B cell (primary cell): ENCODE results near the gene SNCB. TPM values are rescaled to one million over a fixed set of nuclear protein-coding genes. Genes with fewer than 3 reads are reported as not detected.

ENCODE experiments used
- ATAC-seq: fragments of 200-7000 bp; cut with Tn5 transposase; one replicate; pipeline ENCODE4 v1.10.0; 2021; ENCODE audit warnings: low read depth, mild to moderate bottlenecking, moderate number of reproducible peaks, moderate library complexity
- CTCF ChIA-PET: fragments of 350-600 bp; sonication (Branson Sonifier 250); formaldehyde crosslinking; loops from one replicate; lab custom pipeline; 2021; ENCODE audit warnings: antibody characterized with exemption, inconsistent platforms; lab: Charles Lee
- POLR2A ChIA-PET: fragments of 350-600 bp; sonication (Branson Sonifier 250); formaldehyde crosslinking; loops from one replicate; lab custom pipeline; 2021; ENCODE audit warnings: antibody characterized with exemption; lab: Charles Lee
- DNase-seq: peaks from one replicate; pipeline ENCODE4 v3.0.0; 2013
- H2AFZ ChIP-seq: 2 replicates; pipeline ENCODE4 v1.6.1; 2012; ENCODE audit warnings: mild to moderate bottlenecking, low read depth, low read length; ENCODE audit not compliant: insufficient read depth, poor library complexity, severe bottlenecking
- H3K27ac ChIP-seq, 2 donors: 1 replicate in 1 of 2; 2 replicates in 1 of 2; pipeline ENCODE4 v1.5.1; 2012 to 2013; ENCODE audit warnings: low read length in 2 of 2, mild to moderate bottlenecking in 2 of 2, moderate library complexity in 1 of 2
- H3K27me3 ChIP-seq, 4 experiments: fragments of 200-600 bp in 1 of 4; sonication (generic) in 1 of 4; replicated peaks in 1 of 4; 1 replicate in 2 of 4; 2 replicates in 2 of 4; pipeline versions ENCODE4 v1.6.1 to v1.7.0; 2013 to 2016; ENCODE audit warnings: low read length in 3 of 4, mild to moderate bottlenecking in 2 of 4, mixed read lengths in 1 of 4, moderate library complexity in 1 of 4; ENCODE audit not compliant: insufficient read depth in 4 of 4, control insufficient read depth in 3 of 4; ENCODE audit errors: control extremely low read depth in 1 of 4
- H3K36me3 ChIP-seq, 2 experiments: replicated peaks in 1 of 2; 1 replicate in 1 of 2; 2 replicates in 1 of 2; pipeline versions ENCODE4 v1.6.1 to v1.7.1; 2013; ENCODE audit warnings: low read length in 1 of 2; ENCODE audit not compliant: insufficient read depth in 2 of 2, control insufficient read depth in 1 of 2; ENCODE audit errors: control extremely low read depth in 1 of 2, extremely low read depth in 1 of 2
- H3K4me1 ChIP-seq, 2 donors: fragments of 200-600 bp in 1 of 2; sonication (generic) in 1 of 2; 1 replicate in 1 of 2; 2 replicates in 1 of 2; pipeline versions ENCODE4 v1.5.1 to v1.6.1; 2013 to 2017; ENCODE audit warnings: low read length in 2 of 2; ENCODE audit not compliant: control insufficient read depth in 2 of 2, insufficient read depth in 2 of 2
- H3K4me2 ChIP-seq: replicated peaks from 2 replicates; pipeline ENCODE3; 2012; ENCODE audit warnings: mild to moderate bottlenecking, low read depth, low read length; ENCODE audit not compliant: poor library complexity, severe bottlenecking
- H3K4me3 ChIP-seq, 5 experiments: fragments of 200-600 bp in 1 of 5; sonication (generic) in 1 of 5; 1 replicate in 3 of 5; 2 replicates in 2 of 5; pipeline versions ENCODE4 v1.5.1 to v1.7.0; 2011 to 2016; ENCODE audit warnings: low read length in 4 of 5, mild to moderate bottlenecking in 4 of 5, low read depth in 2 of 5, control low read depth in 1 of 5, moderate library complexity in 1 of 5; ENCODE audit not compliant: insufficient read depth in 1 of 5; ENCODE audit errors: control extremely low read depth in 1 of 5, extremely low read depth in 1 of 5
- H3K79me2 ChIP-seq: fragments of 200-600 bp; sonication (generic); one replicate; pipeline ENCODE4 v1.6.0; 2016; ENCODE audit warnings: low read length; ENCODE audit not compliant: control insufficient read depth, insufficient read depth
- H3K9ac ChIP-seq: fragments of 200-600 bp; sonication (generic); 2 replicates; pipeline ENCODE4 v1.6.1; 2017; ENCODE audit warnings: mild to moderate bottlenecking, low read length, moderate library complexity
- H3K9me3 ChIP-seq, 3 donors: one replicate each; pipeline versions ENCODE4 v1.6.1 to v1.7.1; 2013; ENCODE audit warnings: low read length in 2 of 3; ENCODE audit not compliant: control insufficient read depth in 2 of 3, insufficient read depth in 1 of 3; ENCODE audit errors: control extremely low read depth in 1 of 3
- H4K20me1 ChIP-seq: 2 replicates; pipeline ENCODE4 v1.6.0; 2012; ENCODE audit warnings: mild to moderate bottlenecking, low read length; ENCODE audit not compliant: insufficient read depth, control insufficient read depth, poor library complexity, severe bottlenecking
- H3K27ac Mint-ChIP-seq: one replicate; pipeline ENCODE4 v1.8.0; 2021; ENCODE audit warnings: mixed read lengths
- H3K27me3 Mint-ChIP-seq: one replicate; pipeline ENCODE4 v1.8.0; 2021; ENCODE audit warnings: mixed read lengths
- H3K4me1 Mint-ChIP-seq: one replicate; pipeline ENCODE4 v1.8.0; 2021; ENCODE audit warnings: mixed read lengths
- H3K4me3 Mint-ChIP-seq: one replicate; pipeline ENCODE4 v1.8.0; 2021; ENCODE audit warnings: mixed read lengths
- H3K9me3 Mint-ChIP-seq: one replicate; pipeline ENCODE4 v1.8.0; 2022; ENCODE audit warnings: mixed read lengths; ENCODE audit not compliant: insufficient read depth
- CTCF ChIP-seq: fragments of 200-600 bp; IDR thresholded peaks from one replicate; pipeline ENCODE4 v1.8.0; 2022; ENCODE audit warnings: antibody characterized with exemption, mild to moderate bottlenecking
- EZH2 ChIP-seq: IDR thresholded peaks from 2 replicates; pipeline ENCODE4 v1.6.1; 2012; ENCODE audit warnings: borderline replicate concordance, low read depth, mild to moderate bottlenecking, moderate library complexity, low read length; ENCODE audit not compliant: insufficient read depth, poor library complexity, severe bottlenecking
- WGBS: methylation state at CpG from one replicate; pipeline ENCODE4 v1.1.5; 2013; ENCODE audit warnings: missing lambda C conversion rate; ENCODE audit not compliant: insufficient coverage; 5-methylcytosine and 5-hydroxymethylcytosine counted together
- intact Hi-C: fragments of 100-400 bp; cut with micrococcal nuclease; formaldehyde crosslinking; loops from one replicate; pipeline ENCODE4 v1.10.0; 2022
- polyA plus RNA-seq: library from polyadenylated mRNA; depleted of rRNA; stranded (reverse); fragments of >200 nt; gene quantifications from 2 replicates; pipeline ENCODE4 v1.2.3, GENCODE V29; 2012
- total RNA-seq, 2 donors: library from RNA; stranded (reverse); fragments of 120-200 nt in 1 of 2; gene quantifications; 1 replicate in 1 of 2; 2 replicates in 1 of 2; pipeline versions ENCODE4 v1.2.3 to v1.2.4, GENCODE V29; 2013 to 2022

Gene SNCB
- total and polyA plus RNA-seq, 2 donors (not counting 1 experiment from before 2014, with no cell fraction given): 0.09 TPM; not detected in 1

- TF ChIP-seq EZH2 (no peak), CTCF (peak; percentile 18)
- H3K79me2 ChIP-seq: no peaks in the 10 kb centered on the region
- Mint-ChIP-seq H3K27ac (no peak overlapping the region), H3K27me3 (no peaks in the 10 kb centered on the region), H3K4me1 (peaks cover 7% of the 10 kb centered on the region), H3K9me3 (no peaks in the 10 kb centered on the region), H3K4me3 (peak overlapping the region; percentile 75)
- ATAC-seq (peak; percentile 85), DNase-seq (peak; percentile 77)
- peaks cover 0 to 10% of the 10 kb centered on the region in 2 donors for H3K4me1 ChIP-seq
- H3K36me3 ChIP-seq: peaks cover 0 to 2% of the 10 kb centered on the region in 2 experiments
- POLR2A ChIA-PET: interaction anchor here (1.1 kb wide), 1 partner anchor 50 kb away, joined by 5 read pairs; the partner anchor contains the start of gene TSPAN17
- peak overlapping the region in 3 of 5 experiments; percentile 20 to 42 (median 39) for H3K4me3 ChIP-seq
- H2AFZ ChIP-seq: peak overlapping the region; percentile 72
- intact Hi-C loops: loop anchor here (1.0 kb wide), 1 partner anchor 181 kb away; the partner anchor contains the start of gene CLTB
- CTCF ChIA-PET: interaction anchor here (0.9 to 2.7 kb wide), 6 partner anchors 18 to 180 kb away, joined by 3 to 10 read pairs (median 4); partner anchors contain the start of genes CLTB and TSPAN17
- H3K27me3 ChIP-seq: peaks cover 0 to 14% (median 3%) of the 10 kb centered on the region in 4 experiments
- H3K9ac ChIP-seq: peak overlapping the region; percentile 45
- peak overlapping the region; percentile 85 for H3K4me2 ChIP-seq
- 7% methylated on average over 98 of the region's 98 CpGs for WGBS
- H4K20me1 ChIP-seq: no peaks in the 10 kb centered on the region
- H3K9me3 ChIP-seq: peaks cover 0 to 7% (median 0%) of the 10 kb centered on the region in 3 donors
- no peak overlapping the region for H3K27ac ChIP-seq
These were observed 33.5 kb downstream of the SNCB start for GRCh38 chr5:176596689-176597416.
